B cell (primary cell): ENCODE measurements around the gene ZNF280A.

ENCODE experiments used
- EZH2 ChIP-seq: IDR thresholded peaks from 2 replicates; pipeline ENCODE4 v1.6.1; 2012; ENCODE audit warnings: borderline replicate concordance, low read depth, mild to moderate bottlenecking, moderate library complexity, low read length; ENCODE audit not compliant: insufficient read depth, poor library complexity, severe bottlenecking
- TF ChIP-seq, protein P1 (sequence below): fragments of 200-600 bp; IDR thresholded peaks from one replicate; pipeline ENCODE4 v1.8.0; 2022; ENCODE audit warnings: antibody characterized with exemption, mild to moderate bottlenecking

GRCh38 chr22:22487059-22487458, 33.0 kb downstream of the ZNF280A start:
- TF ChIP-seq, protein P1, sequence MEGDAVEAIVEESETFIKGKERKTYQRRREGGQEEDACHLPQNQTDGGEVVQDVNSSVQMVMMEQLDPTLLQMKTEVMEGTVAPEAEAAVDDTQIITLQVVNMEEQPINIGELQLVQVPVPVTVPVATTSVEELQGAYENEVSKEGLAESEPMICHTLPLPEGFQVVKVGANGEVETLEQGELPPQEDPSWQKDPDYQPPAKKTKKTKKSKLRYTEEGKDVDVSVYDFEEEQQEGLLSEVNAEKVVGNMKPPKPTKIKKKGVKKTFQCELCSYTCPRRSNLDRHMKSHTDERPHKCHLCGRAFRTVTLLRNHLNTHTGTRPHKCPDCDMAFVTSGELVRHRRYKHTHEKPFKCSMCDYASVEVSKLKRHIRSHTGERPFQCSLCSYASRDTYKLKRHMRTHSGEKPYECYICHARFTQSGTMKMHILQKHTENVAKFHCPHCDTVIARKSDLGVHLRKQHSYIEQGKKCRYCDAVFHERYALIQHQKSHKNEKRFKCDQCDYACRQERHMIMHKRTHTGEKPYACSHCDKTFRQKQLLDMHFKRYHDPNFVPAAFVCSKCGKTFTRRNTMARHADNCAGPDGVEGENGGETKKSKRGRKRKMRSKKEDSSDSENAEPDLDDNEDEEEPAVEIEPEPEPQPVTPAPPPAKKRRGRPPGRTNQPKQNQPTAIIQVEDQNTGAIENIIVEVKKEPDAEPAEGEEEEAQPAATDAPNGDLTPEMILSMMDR = no peak
- TF ChIP-seq EZH2 = no peak
